ENCODE measurements around the gene RPL27.
"Not testable (repeated sequence)": the region's sequence is repeated elsewhere in the genome, so short reads cannot be mapped to it uniquely, and the experiment has no call there.

RPL27 gene

DNA sequence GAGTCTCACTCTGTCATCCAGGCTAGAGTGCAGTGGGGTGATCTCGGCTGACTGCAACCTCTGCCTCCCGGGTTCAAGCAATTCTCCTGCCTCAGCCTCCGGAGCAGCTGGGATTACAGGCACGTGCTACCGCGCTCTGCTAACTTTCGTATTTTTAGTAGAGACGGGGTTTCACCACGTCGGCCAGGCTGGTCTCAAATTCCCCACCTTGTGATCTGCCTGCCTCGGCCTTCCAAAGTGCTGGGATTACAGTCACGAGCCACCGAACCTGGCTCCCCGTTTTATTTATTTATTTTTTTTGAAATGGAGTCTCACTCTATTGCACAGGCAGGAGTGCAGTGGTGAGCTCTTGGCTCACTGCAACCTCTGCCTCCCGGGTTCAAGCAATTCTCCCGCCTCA, 22.5 kb upstream of the RPL27 start:
- H3K9me3 ChIP-seq (ENCODE audit: control insufficient read depth, low read length); H3K27me3 ChIP-seq (ENCODE audit: control insufficient read depth, insufficient read depth, low read length, poor library complexity, severe bottlenecking); H3K36me3 ChIP-seq (ENCODE audit: control insufficient read depth, insufficient read depth, low read length); H3K4me1 ChIP-seq (ENCODE audit: control insufficient read depth, insufficient read depth, low read length); H3K27ac ChIP-seq (ENCODE audit: insufficient read depth, low read depth, low read length, poor library complexity, severe bottlenecking); H3K4me3 ChIP-seq (ENCODE audit: insufficient read depth, low read depth, low read length): not testable (repeated sequence)
- WGBS, 2 experiments: 91 to 92% methylated on average over 16 of the region's 16 CpGs

DNA sequence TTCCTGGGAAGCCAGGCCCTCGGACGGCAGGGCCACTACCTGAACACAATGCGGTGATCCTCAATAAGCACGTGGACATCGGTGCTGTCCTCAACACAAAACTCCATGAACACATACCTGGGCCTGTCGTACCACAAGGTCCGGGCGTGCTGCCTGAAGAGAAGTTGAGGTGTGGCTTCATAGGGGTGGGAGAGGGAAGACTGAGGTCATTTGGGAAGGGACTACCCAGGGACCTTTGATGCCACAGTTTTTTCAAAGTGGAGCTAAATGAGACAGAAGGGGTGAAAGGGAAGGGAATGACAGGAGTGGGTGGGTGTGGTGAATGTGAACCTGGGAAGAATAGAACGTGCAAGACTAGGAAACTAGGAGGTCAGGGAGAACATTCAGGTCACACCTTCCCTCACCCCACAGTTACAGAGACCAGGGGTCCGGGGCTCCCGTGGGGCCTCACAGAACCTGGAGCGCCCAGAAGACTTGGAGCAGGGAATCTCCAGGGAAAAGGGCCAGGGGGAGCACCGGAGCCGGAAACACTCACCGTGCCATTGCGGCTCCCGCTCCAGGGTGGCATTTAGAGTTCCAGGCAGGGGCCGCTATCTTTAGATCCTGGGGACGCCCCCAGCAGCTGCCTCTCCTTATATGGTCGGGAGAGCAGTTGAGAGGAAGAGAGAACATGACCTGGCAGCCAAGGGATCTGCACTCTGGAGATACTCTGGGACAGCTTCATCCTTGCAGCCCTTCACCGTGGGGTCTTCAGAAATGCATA, 18.5 kb upstream of the RPL27 start, which contains the start of gene PTGES3L:
Gene PTGES3L, minus strand, starts transcription at position 570 of the 763 bp plus-strand sequence. Its CDS starts 27 bp downstream, at position 543.
- WGBS, 2 experiments: 41 to 42% methylated on average over 21 of the region's 21 CpGs
- Histone ChIP-seq H3K36me3 (ENCODE audit: control insufficient read depth, insufficient read depth, low read length) (no peaks in the 10 kb centered on the region), H3K4me3 (ENCODE audit: insufficient read depth, low read depth, low read length) (peak within 1 kb of the TSS; percentile 92)

DNA sequence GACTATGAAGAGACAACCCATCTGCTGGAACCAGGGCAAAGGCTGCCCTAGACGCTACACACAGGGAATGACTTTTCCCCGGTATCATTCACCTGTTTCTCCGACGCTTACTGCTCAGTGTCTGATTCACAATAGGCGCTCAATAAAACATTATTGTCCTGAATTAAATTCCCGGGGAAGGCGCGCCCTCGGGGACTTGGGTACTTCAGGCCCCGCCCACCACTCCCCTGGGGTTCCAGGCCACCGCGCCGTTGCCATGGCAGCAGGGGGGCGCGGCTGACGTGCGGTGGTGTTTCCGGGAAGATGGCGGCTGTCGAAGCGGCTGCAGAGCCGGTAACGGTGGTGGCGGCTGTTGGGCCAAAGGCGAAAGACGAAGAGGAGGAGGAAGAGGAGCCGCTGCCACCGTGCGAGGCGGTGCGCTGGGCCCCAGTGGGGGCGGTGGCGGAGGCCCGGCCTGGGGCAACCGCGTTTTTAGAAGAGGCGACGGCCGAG, 17.9 kb upstream of the RPL27 start, which contains the start of gene RUNDC1:
Gene RUNDC1, plus strand, starts transcription at position 292 of the 492 bp plus-strand sequence. Its CDS starts 12 bp downstream, at position 304.
- Histone ChIP-seq H3K4me1 (ENCODE audit: control insufficient read depth, insufficient read depth, low read length) (peaks cover 19% of the 10 kb centered on the region), H3K36me3 (ENCODE audit: control insufficient read depth, insufficient read depth, low read length) (no peaks in the 10 kb centered on the region), H3K4me3 (ENCODE audit: insufficient read depth, low read depth, low read length) (peak within 1 kb of the TSS; percentile 92), H3K27me3 (ENCODE audit: control insufficient read depth, insufficient read depth, low read length, poor library complexity, severe bottlenecking) (no peaks in the 10 kb centered on the region), H3K27ac (ENCODE audit: insufficient read depth, low read depth, low read length, poor library complexity, severe bottlenecking) (peak within 1 kb of the TSS; percentile 65), H3K9me3 (ENCODE audit: control insufficient read depth, low read length) (no peaks in the 10 kb centered on the region)
- 0 to 1% methylated on average over 39 of the region's 39 CpGs for WGBS, 2 experiments

More for the DNA sequence above, 18.5 kb upstream of the RPL27 start, which contains the start of gene PTGES3L:
- Histone ChIP-seq H3K9me3 (ENCODE audit: control insufficient read depth, low read length) (no peaks in the 10 kb centered on the region), H3K27me3 (ENCODE audit: control insufficient read depth, insufficient read depth, low read length, poor library complexity, severe bottlenecking) (no peaks in the 10 kb centered on the region), H3K27ac (ENCODE audit: insufficient read depth, low read depth, low read length, poor library complexity, severe bottlenecking) (peak within 1 kb of the TSS; percentile 65), H3K4me1 (ENCODE audit: control insufficient read depth, insufficient read depth, low read length) (peaks cover 19% of the 10 kb centered on the region)

DNA sequence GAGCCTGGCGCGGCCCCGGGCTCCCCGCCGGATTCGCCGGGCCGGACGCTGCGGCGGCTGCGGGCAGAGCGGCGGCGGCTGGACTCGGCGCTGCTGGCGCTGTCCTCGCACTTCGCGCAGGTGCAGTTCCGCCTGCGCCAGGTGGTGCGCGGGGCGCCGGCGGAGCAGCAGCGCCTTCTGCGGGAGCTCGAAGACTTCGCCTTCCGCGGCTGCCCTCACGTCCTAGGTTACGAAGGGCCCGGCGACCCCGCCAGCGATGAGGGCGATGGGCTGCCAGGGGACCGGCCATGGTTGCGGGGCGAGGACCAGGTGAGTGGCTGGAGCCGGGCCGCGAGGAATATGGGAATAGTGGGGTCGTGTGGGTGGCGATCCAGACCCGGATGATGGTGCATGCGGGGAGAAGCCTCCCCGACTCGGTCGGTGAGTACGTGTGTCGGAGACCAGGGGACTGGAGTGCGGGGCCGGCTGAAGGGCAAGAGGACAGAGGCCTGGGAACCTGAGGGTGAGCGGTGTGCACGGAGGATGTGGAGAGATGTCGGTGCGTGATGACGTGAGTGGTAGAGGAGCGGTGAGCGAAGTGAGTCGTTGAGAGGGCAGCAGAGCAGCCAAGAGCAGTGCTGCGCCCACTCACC, 17.3 kb upstream of the RPL27 start:
- WGBS, 2 experiments: 1% methylated on average over 67 of the region's 67 CpGs
- Histone ChIP-seq H3K27me3 (ENCODE audit: control insufficient read depth, insufficient read depth, low read length, poor library complexity, severe bottlenecking) (no peaks in the 10 kb centered on the region), H3K9me3 (ENCODE audit: control insufficient read depth, low read length) (no peaks in the 10 kb centered on the region), H3K36me3 (ENCODE audit: control insufficient read depth, insufficient read depth, low read length) (peaks cover 4% of the 10 kb centered on the region), H3K4me1 (ENCODE audit: control insufficient read depth, insufficient read depth, low read length) (peaks cover 19% of the 10 kb centered on the region), H3K27ac (ENCODE audit: insufficient read depth, low read depth, low read length, poor library complexity, severe bottlenecking) (peak overlapping the region; percentile 44), H3K4me3 (ENCODE audit: insufficient read depth, low read depth, low read length) (peak overlapping the region; percentile 92)

DNA sequence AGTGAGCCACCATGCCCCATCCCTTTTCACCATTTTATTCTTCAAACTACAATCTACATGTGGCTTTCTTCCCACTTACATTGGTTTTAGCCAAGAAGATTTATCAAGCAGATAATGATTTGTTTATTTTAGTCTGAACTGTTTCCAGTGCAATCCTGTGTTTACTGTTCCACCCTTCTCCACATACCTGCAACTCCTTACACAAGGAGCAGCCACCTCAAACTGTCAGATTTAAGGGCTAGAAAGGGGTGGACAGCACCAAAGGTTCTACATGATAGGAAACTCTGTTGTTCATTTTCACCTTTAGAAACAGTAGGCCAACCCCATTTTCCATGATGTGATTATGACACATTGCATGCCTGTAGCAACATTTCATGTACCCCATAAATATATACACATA, 16.0 kb upstream of the RPL27 start:
- Histone ChIP-seq H3K4me1 (ENCODE audit: control insufficient read depth, insufficient read depth, low read length) (peaks cover 19% of the 10 kb centered on the region), H3K36me3 (ENCODE audit: control insufficient read depth, insufficient read depth, low read length) (peaks cover 13% of the 10 kb centered on the region), H3K27ac (ENCODE audit: insufficient read depth, low read depth, low read length, poor library complexity, severe bottlenecking) (no peak overlapping the region), H3K4me3 (ENCODE audit: insufficient read depth, low read depth, low read length) (no peak overlapping the region), H3K9me3 (ENCODE audit: control insufficient read depth, low read length) (no peaks in the 10 kb centered on the region), H3K27me3 (ENCODE audit: control insufficient read depth, insufficient read depth, low read length, poor library complexity, severe bottlenecking) (no peaks in the 10 kb centered on the region)

DNA sequence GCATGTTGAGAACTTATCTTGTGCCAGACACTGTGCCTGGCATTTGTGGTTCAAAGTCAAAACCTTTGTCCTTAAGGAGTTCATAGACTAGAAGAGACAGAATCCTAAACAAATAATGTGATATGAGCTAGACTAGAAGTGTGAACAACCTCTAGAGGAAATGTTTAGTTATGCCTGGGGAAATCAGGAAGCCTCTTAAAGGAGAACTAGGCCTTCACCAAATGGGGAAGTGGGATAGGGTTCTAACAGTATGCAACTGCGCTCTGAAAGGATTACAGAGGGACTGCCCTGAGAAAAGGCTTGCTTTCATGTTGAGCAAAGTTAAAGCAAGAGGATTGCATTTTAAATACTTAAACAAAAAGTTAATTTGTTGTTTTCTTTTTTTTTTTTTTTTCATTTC, 13.0 kb upstream of the RPL27 start:
- H3K27ac ChIP-seq (ENCODE audit: insufficient read depth, low read depth, low read length, poor library complexity, severe bottlenecking): no peak overlapping the region
- H3K27me3 ChIP-seq (ENCODE audit: control insufficient read depth, insufficient read depth, low read length, poor library complexity, severe bottlenecking): no peaks in the 10 kb centered on the region
- peaks cover 9% of the 10 kb centered on the region for H3K4me1 ChIP-seq (ENCODE audit: control insufficient read depth, insufficient read depth, low read length)
- peaks cover 35% of the 10 kb centered on the region for H3K36me3 ChIP-seq (ENCODE audit: control insufficient read depth, insufficient read depth, low read length)
- no peaks in the 10 kb centered on the region for H3K9me3 ChIP-seq (ENCODE audit: control insufficient read depth, low read length)
- WGBS, 2 experiments: no CpG with 5 or more reads among the region's 1 CpG
- H3K4me3 ChIP-seq (ENCODE audit: insufficient read depth, low read depth, low read length): no peak overlapping the region

DNA sequence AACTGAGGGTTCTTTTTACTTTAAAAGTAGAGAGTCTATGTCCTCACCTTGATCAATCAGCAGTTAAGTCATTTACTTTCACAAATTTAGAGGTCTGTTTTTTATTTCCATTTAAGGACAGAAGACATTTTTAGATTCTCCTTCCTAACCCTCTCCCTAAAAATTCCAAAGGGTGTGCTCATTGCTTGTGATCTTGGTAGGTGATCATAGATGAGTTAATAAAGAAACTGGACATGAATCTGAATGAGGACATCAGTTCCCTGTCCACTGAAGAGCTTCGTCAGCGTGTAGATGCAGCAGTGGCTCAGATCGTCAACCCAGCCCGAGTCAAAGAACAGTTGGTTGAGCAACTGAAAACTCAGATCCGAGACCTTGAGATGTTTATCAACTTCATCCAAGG, 9.1 kb upstream of the RPL27 start:
- 93 to 94% methylated on average over 5 of the region's 5 CpGs for WGBS, 2 experiments
- no peaks in the 10 kb centered on the region for H3K9me3 ChIP-seq (ENCODE audit: control insufficient read depth, low read length)
- H3K36me3 ChIP-seq (ENCODE audit: control insufficient read depth, insufficient read depth, low read length): peaks cover 51% of the 10 kb centered on the region
- H3K4me1 ChIP-seq (ENCODE audit: control insufficient read depth, insufficient read depth, low read length): no peaks in the 10 kb centered on the region
- no peak overlapping the region for H3K4me3 ChIP-seq (ENCODE audit: insufficient read depth, low read depth, low read length)
- no peaks in the 10 kb centered on the region for H3K27me3 ChIP-seq (ENCODE audit: control insufficient read depth, insufficient read depth, low read length, poor library complexity, severe bottlenecking)
- no peak overlapping the region for H3K27ac ChIP-seq (ENCODE audit: insufficient read depth, low read depth, low read length, poor library complexity, severe bottlenecking)

DNA sequence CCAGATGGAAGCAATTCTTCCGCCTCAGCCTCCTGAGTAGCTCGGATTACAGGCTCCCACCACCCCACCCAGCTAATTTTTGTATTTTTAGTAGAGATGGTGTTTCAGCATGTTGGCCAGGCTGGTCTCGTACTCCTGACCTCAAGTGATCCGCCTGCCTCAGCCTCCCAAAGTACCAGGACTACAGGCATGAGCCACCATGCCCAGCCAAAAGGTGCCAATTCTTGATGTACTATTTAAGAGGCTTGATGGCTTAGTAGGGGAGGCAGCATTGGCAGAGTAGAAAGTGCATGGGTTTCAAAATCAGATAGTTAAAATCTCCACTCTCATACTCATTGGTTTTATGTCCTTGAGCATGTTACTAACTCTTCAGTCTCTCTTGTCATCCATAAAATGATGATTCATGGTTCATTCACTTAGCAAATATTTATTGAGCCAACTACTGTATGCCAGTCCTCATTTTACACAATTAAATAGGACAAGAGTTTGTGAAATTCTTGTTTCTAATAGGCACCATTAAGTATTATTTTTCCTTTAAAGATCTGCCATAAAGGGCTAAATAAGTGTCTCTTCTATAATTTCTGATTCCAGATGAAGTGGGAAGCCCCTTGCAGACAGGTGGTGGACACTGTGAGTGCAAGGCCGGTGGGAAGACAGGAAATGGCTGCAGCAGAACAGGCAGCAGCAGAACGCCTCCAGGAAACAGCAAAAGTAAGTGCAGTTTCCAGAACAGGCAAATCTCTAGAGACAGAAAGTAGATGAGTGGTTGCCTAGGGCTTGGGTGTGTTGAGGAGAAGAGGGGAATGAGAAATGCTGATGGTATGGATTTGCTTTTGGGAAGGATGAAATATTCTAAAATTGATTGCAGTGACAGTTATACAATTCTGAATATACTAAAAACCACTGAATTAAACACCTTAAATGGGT, 8.2 kb upstream of the RPL27 start:
- Histone ChIP-seq H3K4me1 (ENCODE audit: control insufficient read depth, insufficient read depth, low read length) (no peaks in the 10 kb centered on the region), H3K27me3 (ENCODE audit: control insufficient read depth, insufficient read depth, low read length, poor library complexity, severe bottlenecking) (no peaks in the 10 kb centered on the region), H3K27ac (ENCODE audit: insufficient read depth, low read depth, low read length, poor library complexity, severe bottlenecking) (no peak overlapping the region), H3K9me3 (ENCODE audit: control insufficient read depth, low read length) (no peaks in the 10 kb centered on the region), H3K36me3 (ENCODE audit: control insufficient read depth, insufficient read depth, low read length) (peaks cover 51% of the 10 kb centered on the region), H3K4me3 (ENCODE audit: insufficient read depth, low read depth, low read length) (no peak overlapping the region)
- WGBS, 2 experiments: 93 to 94% methylated on average over 6 of the region's 6 CpGs

DNA sequence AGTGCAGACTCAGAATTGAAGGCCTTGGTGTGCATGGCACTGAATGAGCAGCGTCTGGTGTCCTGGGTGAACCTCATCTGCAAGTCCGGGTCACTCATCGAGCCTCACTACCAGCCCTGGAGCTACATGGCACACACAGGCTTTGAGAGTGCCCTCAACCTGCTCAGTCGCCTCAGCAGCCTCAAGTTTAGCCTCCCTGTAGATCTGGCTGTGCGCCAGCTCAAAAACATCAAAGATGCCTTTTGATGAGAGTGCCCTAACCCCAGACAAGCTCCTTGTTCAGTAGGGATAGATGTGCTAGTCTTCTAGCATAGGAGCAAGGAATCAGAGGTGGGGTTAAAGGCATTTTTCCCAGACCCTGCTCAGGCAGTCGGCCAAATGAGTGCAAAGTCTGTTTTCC, 6.7 kb upstream of the RPL27 start:
- Histone ChIP-seq H3K27ac (ENCODE audit: insufficient read depth, low read depth, low read length, poor library complexity, severe bottlenecking) (no peak overlapping the region), H3K9me3 (ENCODE audit: control insufficient read depth, low read length) (no peaks in the 10 kb centered on the region), H3K4me1 (ENCODE audit: control insufficient read depth, insufficient read depth, low read length) (no peaks in the 10 kb centered on the region), H3K36me3 (ENCODE audit: control insufficient read depth, insufficient read depth, low read length) (peaks cover 45% of the 10 kb centered on the region), H3K27me3 (ENCODE audit: control insufficient read depth, insufficient read depth, low read length, poor library complexity, severe bottlenecking) (no peaks in the 10 kb centered on the region), H3K4me3 (ENCODE audit: insufficient read depth, low read depth, low read length) (no peak overlapping the region)
- WGBS, 2 experiments: 96% methylated on average over 6 of the region's 6 CpGs

All from ectodermal cell (in vitro differentiated cells).